K562 (cell line): Measurements from ENCODE around the gene SPEM3. TPM values are rescaled to one million over a fixed set of nuclear protein-coding genes. Genes with fewer than 3 reads are reported as not detected.

Experiments
- ATAC-seq: fragments of 200-7000 bp; cut with Tn5 transposase; 3 replicates; pipeline ENCODE4 v1.9.1; 2020; ENCODE audit warnings: moderate library complexity
- BruUV-seq: library from RNA; stranded (reverse); fragments of 400-500 nt; replicated peaks from 2 replicates; lab custom pipeline; 2021; lab: Mats Ljungman, UMichigan
- CTCF ChIA-PET: fragments of 300-600 bp; formaldehyde crosslinking; extraction: SDS; loops from one replicate; lab custom pipeline; 2021; ENCODE audit warnings: low intra/inter-chr PET ratio; lab: Yijun Ruan, JAX
- POLR2A ChIA-PET: fragments of 300-600, 350-650 bp; sonication (Branson Sonifier 250); formaldehyde crosslinking; extraction: SDS; loops from one replicate; lab custom pipeline; 2021; ENCODE audit warnings: antibody characterized with exemption, inconsistent platforms; lab: Yijun Ruan, JAX
- DNase-seq, 4 experiments: peaks; one replicate each; pipeline versions ENCODE4 v3.0.0 to v3.0.0-alpha.2; 2011 to 2018; ENCODE audit warnings: low spot score in 3 of 4, mixed read lengths in 3 of 4; ENCODE audit errors: extremely low read depth in 1 of 4
- FAIRE-seq: peaks from 2 replicates; lab custom pipeline; 2011; peaks lifted over from hg19 to GRCh38; lab: Jason Lieb, UNC
- H2AFZ ChIP-seq: 2 replicates; pipeline ENCODE4 v1.6.0; 2011; ENCODE audit warnings: low read depth, low read length, control low read depth, inconsistent platforms
- H3K27ac ChIP-seq: fragments of 200-600 bp; 3 replicates; pipeline ENCODE4 v1.8.0; 2011; ENCODE audit warnings: low read depth, mild to moderate bottlenecking, control low read depth, inconsistent platforms, low read length, moderate library complexity, mixed read lengths; ENCODE audit errors: extremely low read depth
- H3K27me3 ChIP-seq, 2 experiments: fragments of 300-600 bp in 1 of 2; 2 replicates in 1 of 2; 3 replicates in 1 of 2; pipeline versions ENCODE4 v1.6.0 to v1.8.0; 2011; ENCODE audit warnings: inconsistent platforms in 2 of 2, low read length in 2 of 2, mild to moderate bottlenecking in 1 of 2, mixed read lengths in 1 of 2, moderate library complexity in 1 of 2; ENCODE audit not compliant: control insufficient read depth in 2 of 2, insufficient read depth in 2 of 2
- H3K36me3 ChIP-seq: fragments of 300-600 bp; 3 replicates; pipeline ENCODE4 v1.8.0; 2011; ENCODE audit warnings: mild to moderate bottlenecking, low read length, inconsistent platforms; ENCODE audit not compliant: control insufficient read depth, insufficient read depth
- H3K4me1 ChIP-seq, 2 experiments: fragments of 200-600 bp in 1 of 2; replicated peaks in 1 of 2; 2 replicates in 1 of 2; 3 replicates in 1 of 2; pipeline versions ENCODE4 v1.5.1 to v1.8.0; 2011; ENCODE audit warnings: inconsistent platforms in 2 of 2, low read length in 2 of 2, mild to moderate bottlenecking in 1 of 2, mixed read lengths in 1 of 2, moderate library complexity in 1 of 2; ENCODE audit not compliant: control insufficient read depth in 2 of 2, insufficient read depth in 2 of 2
- H3K4me2 ChIP-seq: 2 replicates; pipeline ENCODE4 v1.6.1; 2011; ENCODE audit warnings: low read length, control low read depth, inconsistent platforms, mixed read lengths; ENCODE audit not compliant: insufficient read depth
- H3K4me3 ChIP-seq: fragments of 200-600 bp; sonication (generic), shearing (Covaris generic); 2 replicates; pipeline ENCODE4 v1.5.1; 2016; ENCODE audit warnings: control low read depth, inconsistent platforms
- H3K79me2 ChIP-seq: fragments of 200-600 bp; 3 replicates; pipeline ENCODE4 v1.8.0; 2011; ENCODE audit warnings: low read length, inconsistent platforms; ENCODE audit not compliant: control insufficient read depth, insufficient read depth
- H3K9ac ChIP-seq, 2 experiments: 2 replicates each; pipeline versions ENCODE4 v1.6.0 to v1.6.1; 2011; ENCODE audit warnings: low read depth in 2 of 2, low read length in 2 of 2, control low read depth in 1 of 2, inconsistent platforms in 1 of 2, mild to moderate bottlenecking in 1 of 2, mixed read lengths in 1 of 2; ENCODE audit not compliant: insufficient read depth in 1 of 2
- H3K9me1 ChIP-seq: one replicate; pipeline ENCODE4 v1.6.0; 2011; ENCODE audit warnings: inconsistent platforms, mild to moderate bottlenecking, low read length, moderate library complexity; ENCODE audit not compliant: control insufficient read depth, insufficient read depth
- H3K9me3 ChIP-seq: replicated peaks from 2 replicates; pipeline ENCODE4 v1.5.1; 2011; ENCODE audit warnings: low read depth, low read length, inconsistent platforms; ENCODE audit not compliant: control insufficient read depth, insufficient read depth
- H4K20me1 ChIP-seq: replicated peaks from 2 replicates; pipeline ENCODE4 v1.6.1; 2011; ENCODE audit warnings: low read length, inconsistent platforms, mixed read lengths; ENCODE audit not compliant: control insufficient read depth, insufficient read depth
- ATF6 ChIP-seq: sonication (generic); formaldehyde crosslinking; IDR thresholded peaks from 2 replicates; pipeline ENCODE4 v1.4.0; 2020; ENCODE audit warnings: mild to moderate bottlenecking, missing genetic modification reagents
- CHD2 ChIP-seq: IDR thresholded peaks from 2 replicates; pipeline ENCODE4 v1.6.1; 2011; ENCODE audit warnings: low read depth, low read length
- GTF2B ChIP-seq: IDR thresholded peaks from 2 replicates; pipeline ENCODE4 v1.6.1; 2011; ENCODE audit not compliant: insufficient read length; ENCODE audit errors: extremely low read depth
- ILK ChIP-seq: fragments of 450-650 bp; IDR thresholded peaks from 2 replicates; pipeline ENCODE4 v1.6.1; 2016; ENCODE audit warnings: missing genetic modification characterization, low read depth, mild to moderate bottlenecking, missing compliant biosample characterization, moderate library complexity, borderline replicate concordance
- MYNN ChIP-seq, 2 experiments: sonication (generic); formaldehyde crosslinking in 1 of 2; IDR thresholded peaks; 2 replicates each; pipeline versions ENCODE4 v1.5.0 to v1.6.1; 2016 to 2020; ENCODE audit warnings: antibody characterized with exemption in 1 of 2, missing genetic modification reagents in 1 of 2
- PRMT5 ChIP-seq: sonication (generic); formaldehyde crosslinking; IDR thresholded peaks from 2 replicates; pipeline ENCODE4 v1.5.0; 2020; ENCODE audit warnings: missing genetic modification reagents
- RBM39 ChIP-seq: fragments of 200-400 bp; formaldehyde crosslinking; optimal IDR thresholded peaks from 2 replicates; pipeline ENCODE3; 2018; ENCODE audit warnings: low read depth, low read length
- SLC30A9 ChIP-seq: fragments of 250-450 bp; sonication (Bioruptor Pico); IDR thresholded peaks from 2 replicates; pipeline ENCODE4 v1.8.0; 2022; ENCODE audit warnings: mild to moderate bottlenecking, moderate library complexity
- SNAPC5 ChIP-seq: fragments of 250-450 bp; sonication (Bioruptor Pico); IDR thresholded peaks from 2 replicates; pipeline ENCODE4 v1.8.0; 2021; ENCODE audit warnings: moderate library complexity, mild to moderate bottlenecking, inconsistent platforms
- SOX6 ChIP-seq: fragments of 450-650 bp; IDR thresholded peaks from 2 replicates; pipeline ENCODE4 v1.6.1; 2014; ENCODE audit warnings: mild to moderate bottlenecking
- ZBTB49 ChIP-seq: sonication (generic); formaldehyde crosslinking; IDR thresholded peaks from 2 replicates; pipeline ENCODE4 v1.8.0; 2022; ENCODE audit warnings: missing genetic modification reagents, mild to moderate bottlenecking, borderline replicate concordance
- ZKSCAN1 ChIP-seq: fragments of 150-350 bp; IDR thresholded peaks from 2 replicates; pipeline ENCODE4 v1.6.1; 2016; ENCODE audit warnings: low read depth, low read length
- WGBS: fragments of 100-300 bp; shearing (Covaris generic); methylation state at CpG from one replicate; pipeline ENCODE4 v1.1.6; 2016; ENCODE audit warnings: low coverage, mixed read lengths; ENCODE audit not compliant: insufficient coverage; ENCODE audit errors: missing lambda C conversion rate; 5-methylcytosine and 5-hydroxymethylcytosine counted together
- in situ Hi-C: fragments of 300-500 bp; cut with MboI; formaldehyde crosslinking; loops from 4 replicates; pipeline ENCODE4 v1.15.0; 2018; ENCODE audit warnings: inconsistent platforms, mixed read lengths
- intact Hi-C: fragments of 100-400 bp; cut with micrococcal nuclease; formaldehyde crosslinking; loops from 2 replicates; pipeline ENCODE4 v1.14.2; 2022
- polyA plus RNA-seq, 8 experiments: library from polyadenylated mRNA; depleted of rRNA in 4 of 8; stranded (reverse) in 5 of 8; unstranded in 3 of 8; fragments of >200 nt; fragmentation: Nextera tagmentation in 2 of 8; fragmentation: Illumina TruSeq in 1 of 8; extraction: Ambion mirVana in 2 of 8; extraction: Trizol in 1 of 8; gene quantifications; 2 replicates each; pipeline versions ENCODE4 v1.2.1 to v1.2.3, GENCODE V29; 2011 to 2014; ENCODE audit warnings: inconsistent platforms in 1 of 8, missing spikeins in 1 of 8
- total RNA-seq, 7 experiments: library from RNA; depleted of rRNA in 6 of 7; stranded (reverse); fragments of >200 nt in 6 of 7; fragmentation: Illumina TruSeq in 2 of 7; extraction: Trizol in 2 of 7; gene quantifications; 2 replicates each; pipeline versions ENCODE4 v1.2.1 to v1.2.3, GENCODE V29; 2011 to 2021; ENCODE audit warnings: low replicate concordance in 1 of 7

The SPEM3 gene
- total and polyA plus RNA-seq, 9 of the 15 experiments (the other 6 are each of a cell fraction or from before 2014, with no cell fraction given), result not detected

GRCh38 chr17:7448461-7448860 is 19.8 kb downstream of the SPEM3 start:
- no peak overlapping the region for H3K4me2 ChIP-seq
- ChIA-PET CTCF (no interaction called here), POLR2A (no interaction called here)
- TF ChIP-seq ZKSCAN1, result no peak
- no peak for TF ChIP-seq SOX6
- TF ChIP-seq GTF2B, result no peak
- no peak for TF ChIP-seq MYNN (IDR thresholded peaks at IDR 0.05)
- no peak for TF ChIP-seq MYNN (CRISPR knock-in tag; IDR thresholded peaks at IDR 0.05)
- TF ChIP-seq SNAPC5, result no peak
- TF ChIP-seq PRMT5 (CRISPR knock-in tag), result no peak
- TF ChIP-seq CHD2, result no peak
- TF ChIP-seq RBM39, result no peak
- no peak for TF ChIP-seq ILK (tag)
- no peak for TF ChIP-seq ZBTB49 (CRISPR knock-in tag)
- TF ChIP-seq SLC30A9 (CRISPR knock-in tag), result no peak
- TF ChIP-seq ATF6 (CRISPR knock-in tag), result no peak
- H3K4me3 ChIP-seq, result no peak overlapping the region
- intact Hi-C loops, result no loop called here
- H3K9me1 ChIP-seq, result no peaks in the 10 kb centered on the region
- no peaks in the 10 kb centered on the region for H3K9me3 ChIP-seq
- H3K36me3 ChIP-seq, result no peaks in the 10 kb centered on the region
- in situ Hi-C loops, result no loop called here
- no peak overlapping the region for H3K9ac ChIP-seq
- BruUV-seq, result no TSS peak
- H3K4me1 ChIP-seq, result peaks cover 4 to 26% of the 10 kb centered on the region in 2 experiments; a peak in 4 of 5 replicates
- no peak overlapping the region for H2AFZ ChIP-seq
- H3K79me2 ChIP-seq, result no peaks in the 10 kb centered on the region
- FAIRE-seq, result no peak
- 81% methylated on average over 7 of the region's 7 CpGs for WGBS
- no peak overlapping the region for H3K27ac ChIP-seq
- ATAC-seq, result no peak
- no peaks in the 10 kb centered on the region for H3K27me3 ChIP-seq
- no peak for DNase-seq
- no peaks in the 10 kb centered on the region for H4K20me1 ChIP-seq
